Tibial artery (tissue), 4 donors: ENCODE data around the gene MYZAP.

Experiments used
- DNase-seq, 2 donors: peaks; one replicate each; pipeline ENCODE4 v3.0.0-alpha.2; 2019
- H3K27ac ChIP-seq, 2 donors: fragments of 200-600 bp; sonication (generic) in 1 of 2; 1 replicate in 1 of 2; 2 replicates in 1 of 2; pipeline ENCODE4 v1.5.1; 2018 to 2019; ENCODE audit warnings: mild to moderate bottlenecking in 1 of 2
- H3K27me3 ChIP-seq, 2 donors: fragments of 200-600 bp; sonication (generic) in 1 of 2; one replicate each; pipeline versions ENCODE4 v1.5.1 to v1.6.0; 2016 to 2019
- H3K36me3 ChIP-seq, 3 donors: fragments of 200-600 bp; sonication (generic) in 2 of 3; one replicate each; pipeline ENCODE4 v1.5.1; 2016 to 2019; ENCODE audit warnings: mild to moderate bottlenecking in 2 of 3
- H3K4me1 ChIP-seq, 4 donors: fragments of 200-600 bp; sonication (generic) in 2 of 4; 1 replicate in 3 of 4; 2 replicates in 1 of 4; pipeline ENCODE4 v1.5.1; 2016 to 2019
- H3K4me3 ChIP-seq, 2 donors: fragments of 200-600 bp; sonication (generic) in 1 of 2; 1 replicate in 1 of 2; 2 replicates in 1 of 2; pipeline ENCODE4 v1.5.1; 2018 to 2019; ENCODE audit warnings: mild to moderate bottlenecking in 2 of 2
- H3K9me3 ChIP-seq, 3 donors: fragments of 200-600 bp; sonication (generic) in 1 of 3; one replicate each; pipeline ENCODE4 v1.5.1; 2016 to 2019
- intact Hi-C: fragments of 100-400 bp; cut with DNase I; formaldehyde crosslinking; loops from one replicate; pipeline ENCODE4 v1.15.0; 2023; ENCODE audit warnings: low total_unique reads
- TF ChIP-seq, protein P1 (sequence below), 2 experiments: fragments of 200-600 bp in 1 of 2; fragments of 450-650 bp in 1 of 2; IDR thresholded peaks; one replicate each; pipeline ENCODE4 v1.5.1; 2017 to 2019; ENCODE audit warnings: antibody characterized with exemption in 2 of 2, mild to moderate bottlenecking in 1 of 2, moderate library complexity in 1 of 2

The MYZAP gene

DNA sequence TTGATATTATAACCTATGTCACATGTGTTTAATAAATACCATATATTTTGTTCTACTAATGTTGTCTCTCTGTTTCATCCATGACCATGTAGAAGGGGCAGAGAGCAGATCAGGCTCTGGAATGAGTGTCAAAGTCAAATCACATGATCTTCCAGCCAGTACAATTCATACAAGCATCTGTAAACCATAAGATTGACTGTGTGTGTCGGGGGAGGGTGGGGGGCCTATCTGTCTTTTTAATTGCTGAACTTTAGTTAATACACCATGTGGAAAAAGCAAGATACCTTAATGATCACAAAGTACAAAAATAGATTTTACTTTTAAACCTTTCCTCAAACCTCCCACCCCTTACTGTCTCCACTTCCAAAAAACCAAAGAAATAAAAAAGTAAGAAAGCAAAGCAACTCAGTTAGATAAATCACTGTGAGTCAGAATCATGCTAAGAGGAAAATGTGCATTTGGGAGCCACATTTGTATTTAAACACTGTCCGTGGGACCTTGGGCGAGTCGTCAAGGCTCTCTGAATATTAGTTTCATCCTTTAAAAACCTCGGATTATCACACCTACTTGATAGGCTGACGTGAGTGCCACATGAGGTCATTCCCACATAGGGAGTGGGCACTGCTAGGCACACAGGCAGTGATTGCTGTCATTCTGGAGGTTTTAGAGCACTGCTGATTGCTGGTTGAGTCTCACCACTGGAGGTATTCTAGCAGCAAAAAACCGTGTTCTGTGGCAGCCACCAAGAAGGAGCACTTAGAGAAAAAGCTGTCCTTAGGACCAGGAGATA lies 93.8 kb downstream of the MYZAP start:
- Histone ChIP-seq H3K27ac (peak overlapping the region; percentile 70 to 72), H3K9me3 (no peaks in the 10 kb centered on the region), H3K36me3 (no peaks in the 10 kb centered on the region), H3K4me3 (peak overlapping the region; percentile 13 to 20), H3K27me3 (no peaks in the 10 kb centered on the region), H3K4me1 (peaks cover 0 to 35% (median 6%) of the 10 kb centered on the region in 4 donors)
- DNase-seq = no peak
- intact Hi-C loops = no loop called here
- TF ChIP-seq, protein P1, sequence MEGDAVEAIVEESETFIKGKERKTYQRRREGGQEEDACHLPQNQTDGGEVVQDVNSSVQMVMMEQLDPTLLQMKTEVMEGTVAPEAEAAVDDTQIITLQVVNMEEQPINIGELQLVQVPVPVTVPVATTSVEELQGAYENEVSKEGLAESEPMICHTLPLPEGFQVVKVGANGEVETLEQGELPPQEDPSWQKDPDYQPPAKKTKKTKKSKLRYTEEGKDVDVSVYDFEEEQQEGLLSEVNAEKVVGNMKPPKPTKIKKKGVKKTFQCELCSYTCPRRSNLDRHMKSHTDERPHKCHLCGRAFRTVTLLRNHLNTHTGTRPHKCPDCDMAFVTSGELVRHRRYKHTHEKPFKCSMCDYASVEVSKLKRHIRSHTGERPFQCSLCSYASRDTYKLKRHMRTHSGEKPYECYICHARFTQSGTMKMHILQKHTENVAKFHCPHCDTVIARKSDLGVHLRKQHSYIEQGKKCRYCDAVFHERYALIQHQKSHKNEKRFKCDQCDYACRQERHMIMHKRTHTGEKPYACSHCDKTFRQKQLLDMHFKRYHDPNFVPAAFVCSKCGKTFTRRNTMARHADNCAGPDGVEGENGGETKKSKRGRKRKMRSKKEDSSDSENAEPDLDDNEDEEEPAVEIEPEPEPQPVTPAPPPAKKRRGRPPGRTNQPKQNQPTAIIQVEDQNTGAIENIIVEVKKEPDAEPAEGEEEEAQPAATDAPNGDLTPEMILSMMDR (IDR thresholded peaks at IDR 0.05) = no peak

DNA sequence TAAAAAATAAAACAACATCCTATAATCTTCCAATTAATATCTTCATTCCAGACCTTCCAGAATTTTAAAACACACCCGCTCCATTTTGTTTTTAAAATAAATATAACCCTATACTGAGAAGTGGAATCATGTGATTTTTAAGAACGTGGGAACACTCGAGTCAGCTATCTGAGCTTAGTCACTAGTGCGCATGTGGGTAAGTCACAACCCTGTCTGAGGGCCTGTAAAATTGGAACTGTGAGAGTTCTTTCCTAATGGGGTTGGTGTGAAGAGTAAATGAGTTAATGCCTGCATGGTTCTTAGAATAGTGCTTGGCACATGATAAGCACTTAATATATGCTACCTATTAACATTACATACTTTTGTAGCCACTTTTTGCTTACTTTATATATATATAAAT lies 95.0 kb downstream of the MYZAP start:
- Histone ChIP-seq H3K27ac (peak overlapping the region; percentile 70 to 72), H3K4me1 (peaks cover 0 to 37% (median 14%) of the 10 kb centered on the region in 4 donors), H3K9me3 (no peaks in the 10 kb centered on the region), H3K36me3 (no peaks in the 10 kb centered on the region), H3K4me3 (peak overlapping the region; percentile 13 to 20), H3K27me3 (no peaks in the 10 kb centered on the region)
- no peak for DNase-seq
- intact Hi-C loops = no loop called here
- TF ChIP-seq, protein P1 (IDR thresholded peaks at IDR 0.05) = no peak

DNA sequence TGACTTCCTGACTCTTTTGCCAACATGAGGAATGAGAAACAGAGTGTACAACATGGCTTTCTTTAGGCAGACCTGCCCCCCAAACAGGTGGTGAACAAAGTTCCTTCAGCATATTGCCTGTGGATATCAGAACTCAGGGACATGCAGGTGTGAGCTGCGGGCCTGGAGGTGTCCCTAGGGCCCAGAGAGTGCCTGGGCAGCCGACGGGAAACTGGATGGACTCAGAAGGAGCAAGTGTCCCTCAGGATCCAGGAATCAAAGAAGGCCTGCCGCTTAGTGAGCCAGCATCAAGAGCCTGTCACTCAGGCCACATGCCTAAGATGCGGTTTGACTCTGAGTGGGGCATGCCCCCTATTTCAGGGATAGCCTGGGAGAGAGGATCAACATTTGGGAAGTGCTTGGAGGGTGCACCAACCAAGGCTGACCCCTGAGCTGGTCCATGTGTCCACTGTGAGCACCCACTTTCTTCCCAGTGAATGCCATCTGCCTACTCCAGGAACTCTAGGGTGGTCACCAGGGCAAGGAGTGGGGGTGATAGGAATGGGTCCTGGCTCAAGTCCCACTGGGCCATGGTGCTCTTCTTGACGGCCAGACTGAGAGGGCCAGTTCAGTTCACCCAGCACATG lies 98.8 kb downstream of the MYZAP start:
- Histone ChIP-seq H3K36me3 (no peaks in the 10 kb centered on the region), H3K27me3 (no peaks in the 10 kb centered on the region), H3K9me3 (no peaks in the 10 kb centered on the region), H3K27ac (peak overlapping the region; percentile 57 to 76), H3K4me3 (no peak overlapping the region), H3K4me1 (peaks cover 0 to 68% (median 26%) of the 10 kb centered on the region in 4 donors)
- intact Hi-C loops = no loop called here
- TF ChIP-seq, protein P1 (IDR thresholded peaks at IDR 0.05) = no peak
- no peak for DNase-seq

DNA sequence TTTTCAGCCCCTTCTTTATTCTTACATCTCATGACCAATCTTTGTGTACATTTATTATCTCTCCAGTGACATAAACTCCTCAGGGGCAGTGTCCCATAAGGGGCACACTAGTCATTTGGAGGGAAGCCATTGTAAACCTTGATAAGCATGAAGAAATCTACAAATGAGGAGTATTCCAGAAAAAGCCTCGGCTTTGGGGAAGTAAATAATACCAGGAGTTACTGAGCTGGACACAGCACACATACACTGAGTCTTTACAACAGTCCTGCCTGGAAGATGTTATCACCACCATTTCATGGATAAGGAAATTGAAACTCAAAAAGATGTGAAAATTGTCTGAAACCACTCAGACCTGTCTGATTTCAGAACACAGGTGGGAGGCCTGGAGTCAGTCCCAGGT lies 99.4 kb downstream of the MYZAP start:
- TF ChIP-seq, protein P1 (IDR thresholded peaks at IDR 0.05) = no peak
- no peaks in the 10 kb centered on the region for H3K9me3 ChIP-seq
- DNase-seq = no peak
- no peak overlapping the region for H3K4me3 ChIP-seq
- no peaks in the 10 kb centered on the region for H3K27me3 ChIP-seq
- H3K4me1 ChIP-seq = peaks cover 0 to 68% (median 26%) of the 10 kb centered on the region in 4 donors
- intact Hi-C loops = no loop called here
- H3K27ac ChIP-seq = peak overlapping the region; percentile 57 to 76
- no peaks in the 10 kb centered on the region for H3K36me3 ChIP-seq

DNA sequence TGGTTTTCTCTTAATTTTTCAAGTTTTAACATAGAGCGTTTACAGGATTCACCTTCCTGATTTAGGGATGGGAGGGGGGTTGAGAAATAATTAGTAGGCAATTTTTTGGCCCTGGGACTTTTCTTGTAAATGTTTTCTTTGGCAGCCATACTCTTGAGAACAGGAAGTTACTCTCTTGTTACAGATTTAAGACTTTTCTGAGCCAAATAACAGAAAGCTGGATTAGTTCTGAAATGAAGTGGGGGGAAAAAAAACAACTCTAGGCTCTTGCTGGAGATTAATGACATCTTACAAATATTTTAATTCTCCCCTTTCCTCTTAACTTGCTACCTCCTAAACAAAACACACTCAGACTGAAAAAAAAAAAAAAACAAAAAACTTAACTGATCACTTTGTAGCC lies 101.0 kb downstream of the MYZAP start:
- intact Hi-C loops = no loop called here

More for the DNA sequence above, 101.0 kb downstream of the MYZAP start:
- Histone ChIP-seq H3K27me3 (no peaks in the 10 kb centered on the region), H3K4me3 (no peak overlapping the region), H3K9me3 (no peaks in the 10 kb centered on the region), H3K4me1 (peaks cover 0 to 72% (median 24%) of the 10 kb centered on the region in 4 donors), H3K36me3 (no peaks in the 10 kb centered on the region), H3K27ac (peak overlapping the region; percentile 57 to 76)
- DNase-seq = no peak
- TF ChIP-seq, protein P1 (IDR thresholded peaks at IDR 0.05) = no peak
